ENCODE measurements around the gene PLEKHA7.

PLEKHA7 gene

DNA sequence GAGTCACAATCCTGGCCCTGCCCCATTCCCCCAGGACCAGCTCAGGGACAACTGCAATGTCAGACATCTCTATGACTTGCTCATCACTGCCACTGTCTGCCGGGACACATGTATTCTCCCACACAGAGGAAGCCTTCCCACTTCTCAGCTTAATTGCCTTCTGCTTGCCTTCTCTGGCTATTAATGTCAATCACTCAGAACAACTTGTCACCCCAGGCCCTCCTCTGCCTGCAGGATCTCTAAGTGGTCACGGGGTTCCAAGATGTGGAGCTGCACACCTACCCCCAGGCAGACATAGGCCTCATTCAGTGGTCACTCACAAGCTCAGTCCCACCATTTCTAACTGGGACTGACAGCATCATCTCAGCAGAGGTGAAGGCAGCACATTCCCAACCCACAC lies 15.1 kb downstream of the PLEKHA7 start:
- H2AK5ac ChIP-seq (ENCODE audit: low read length): no peak overlapping the region
- WGBS (ENCODE audit: extremely low coverage, insufficient coverage, low lambda C conversion rate): no CpG with 5 or more reads among the region's 2 CpGs
- H3K18ac ChIP-seq (ENCODE audit: low read length): no peak overlapping the region
- no peak overlapping the region for H3K4ac ChIP-seq (ENCODE audit: low read depth, low read length)
- no peak overlapping the region for H4K8ac ChIP-seq (ENCODE audit: low read depth, low read length)
- no peak overlapping the region for H3K9ac ChIP-seq (ENCODE audit: low read length)
- H2BK15ac ChIP-seq (replicated peaks; ENCODE audit: low read depth): no peak overlapping the region
- H3K23ac ChIP-seq (ENCODE audit: low read length): no peak overlapping the region
- H4K5ac ChIP-seq (ENCODE audit: low read length): no peak overlapping the region
- no peaks in the 10 kb centered on the region for H3K79me2 ChIP-seq (ENCODE audit: control insufficient read depth, insufficient read depth, low read length)
- no peak overlapping the region for H2BK5ac ChIP-seq (ENCODE audit: low read length)
- H3K27ac ChIP-seq (ENCODE audit: low read depth, low read length): no peak overlapping the region
- H3K79me1 ChIP-seq (ENCODE audit: low read length): no peaks in the 10 kb centered on the region
- H3K27me3 ChIP-seq (ENCODE audit: insufficient read depth, low read length, poor library complexity): no peaks in the 10 kb centered on the region
- no peak overlapping the region for H3K56ac ChIP-seq (ENCODE audit: low read length)
- no peaks in the 10 kb centered on the region for H3K36me3 ChIP-seq (ENCODE audit: control insufficient read depth, insufficient read depth, low read length)
- DNase-seq: no peak
- H3K4me3 ChIP-seq (ENCODE audit: low read length): no peak overlapping the region
- H3K4me2 ChIP-seq (ENCODE audit: low read length): no peak overlapping the region
- no peaks in the 10 kb centered on the region for H3K4me1 ChIP-seq (ENCODE audit: control insufficient read depth, low read depth, low read length)
- no peak overlapping the region for H2BK120ac ChIP-seq (ENCODE audit: low read depth, low read length)

- Histone ChIP-seq H2BK15ac (replicated peaks; ENCODE audit: low read depth) (no peak overlapping the region), H3K4ac (ENCODE audit: low read depth, low read length) (no peak overlapping the region), H2BK5ac (ENCODE audit: low read length) (no peak overlapping the region), H3K9ac (ENCODE audit: low read length) (no peak overlapping the region), H2AK5ac (ENCODE audit: low read length) (no peak overlapping the region), H3K18ac (ENCODE audit: low read length) (no peak overlapping the region), H3K23ac (ENCODE audit: low read length) (no peak overlapping the region), H2BK120ac (ENCODE audit: low read depth, low read length) (no peak overlapping the region), H4K5ac (ENCODE audit: low read length) (no peak overlapping the region), H4K8ac (ENCODE audit: low read depth, low read length) (no peak overlapping the region), H3K27ac (ENCODE audit: low read depth, low read length) (no peak overlapping the region), H3K79me1 (ENCODE audit: low read length) (no peaks in the 10 kb centered on the region), H3K36me3 (ENCODE audit: control insufficient read depth, insufficient read depth, low read length) (no peaks in the 10 kb centered on the region), H3K27me3 (ENCODE audit: insufficient read depth, low read length, poor library complexity) (no peaks in the 10 kb centered on the region), H3K79me2 (ENCODE audit: control insufficient read depth, insufficient read depth, low read length) (no peaks in the 10 kb centered on the region), H3K56ac (ENCODE audit: low read length) (no peak overlapping the region), H3K4me3 (ENCODE audit: low read length) (no peak overlapping the region), H3K4me1 (ENCODE audit: control insufficient read depth, low read depth, low read length) (no peaks in the 10 kb centered on the region), H3K4me2 (ENCODE audit: low read length) (no peak overlapping the region)
- WGBS (ENCODE audit: extremely low coverage, insufficient coverage, low lambda C conversion rate): no CpG with 5 or more reads among the region's 7 CpGs
- no peak for DNase-seq
Measured at GRCh38 chr11:16997624-16998023, 16.6 kb downstream of the PLEKHA7 start.

DNA sequence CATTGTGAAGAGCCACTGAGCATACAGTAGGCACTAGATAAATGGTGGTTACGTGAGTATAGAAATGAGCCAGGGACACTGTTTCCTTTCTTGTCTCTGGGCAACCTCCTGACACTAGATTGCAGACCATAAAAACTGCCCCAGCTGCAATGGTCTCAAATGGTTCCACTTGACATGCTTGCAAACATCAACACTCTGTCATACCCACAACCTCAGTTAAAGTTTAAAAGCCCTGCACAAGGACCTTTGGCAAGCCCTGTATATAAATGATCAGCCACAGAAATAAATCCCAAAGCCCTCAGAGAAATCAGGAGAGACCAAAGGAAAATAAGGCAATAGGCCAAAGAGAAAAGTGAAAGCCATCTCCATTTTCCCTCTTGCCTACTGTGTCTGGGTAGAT lies 20.7 kb downstream of the PLEKHA7 start:
- H4K5ac ChIP-seq (ENCODE audit: low read length): no peak overlapping the region
- no peaks in the 10 kb centered on the region for H3K79me1 ChIP-seq (ENCODE audit: low read length)
- H3K36me3 ChIP-seq (ENCODE audit: control insufficient read depth, insufficient read depth, low read length): no peaks in the 10 kb centered on the region
- H3K23ac ChIP-seq (ENCODE audit: low read length): no peak overlapping the region
- no peak overlapping the region for H3K18ac ChIP-seq (ENCODE audit: low read length)
- no peak overlapping the region for H3K56ac ChIP-seq (ENCODE audit: low read length)
- no peaks in the 10 kb centered on the region for H3K4me1 ChIP-seq (ENCODE audit: control insufficient read depth, low read depth, low read length)
- H3K4ac ChIP-seq (ENCODE audit: low read depth, low read length): no peak overlapping the region
- H2BK5ac ChIP-seq (ENCODE audit: low read length): no peak overlapping the region
- H3K9ac ChIP-seq (ENCODE audit: low read length): no peak overlapping the region
- no peak overlapping the region for H3K27ac ChIP-seq (ENCODE audit: low read depth, low read length)
- no peaks in the 10 kb centered on the region for H3K79me2 ChIP-seq (ENCODE audit: control insufficient read depth, insufficient read depth, low read length)
- WGBS (ENCODE audit: extremely low coverage, insufficient coverage, low lambda C conversion rate): no CpG with 5 or more reads among the region's 1 CpG
- H2BK120ac ChIP-seq (ENCODE audit: low read depth, low read length): no peak overlapping the region
- H4K8ac ChIP-seq (ENCODE audit: low read depth, low read length): no peak overlapping the region
- no peak overlapping the region for H2AK5ac ChIP-seq (ENCODE audit: low read length)
- H3K4me3 ChIP-seq (ENCODE audit: low read length): no peak overlapping the region
- no peak overlapping the region for H3K4me2 ChIP-seq (ENCODE audit: low read length)
- no peak for DNase-seq
- no peak overlapping the region for H2BK15ac ChIP-seq (replicated peaks; ENCODE audit: low read depth)
- no peaks in the 10 kb centered on the region for H3K27me3 ChIP-seq (ENCODE audit: insufficient read depth, low read length, poor library complexity)

GRCh38 chr11:16992846-16993245 lies 21.4 kb downstream of the PLEKHA7 start:
- Histone ChIP-seq H3K79me1 (ENCODE audit: low read length) (no peaks in the 10 kb centered on the region), H2BK5ac (ENCODE audit: low read length) (no peak overlapping the region), H3K56ac (ENCODE audit: low read length) (no peak overlapping the region), H3K27ac (ENCODE audit: low read depth, low read length) (no peak overlapping the region), H3K4me2 (ENCODE audit: low read length) (no peak overlapping the region), H3K27me3 (ENCODE audit: insufficient read depth, low read length, poor library complexity) (no peaks in the 10 kb centered on the region), H3K18ac (ENCODE audit: low read length) (no peak overlapping the region), H4K8ac (ENCODE audit: low read depth, low read length) (no peak overlapping the region), H2BK15ac (replicated peaks; ENCODE audit: low read depth) (no peak overlapping the region), H2BK120ac (ENCODE audit: low read depth, low read length) (no peak overlapping the region), H3K4me1 (ENCODE audit: control insufficient read depth, low read depth, low read length) (no peaks in the 10 kb centered on the region), H3K79me2 (ENCODE audit: control insufficient read depth, insufficient read depth, low read length) (no peaks in the 10 kb centered on the region), H3K36me3 (ENCODE audit: control insufficient read depth, insufficient read depth, low read length) (no peaks in the 10 kb centered on the region), H3K23ac (ENCODE audit: low read length) (no peak overlapping the region), H3K4ac (ENCODE audit: low read depth, low read length) (no peak overlapping the region), H4K5ac (ENCODE audit: low read length) (no peak overlapping the region), H2AK5ac (ENCODE audit: low read length) (no peak overlapping the region), H3K9ac (ENCODE audit: low read length) (no peak overlapping the region), H3K4me3 (ENCODE audit: low read length) (no peak overlapping the region)
- no peak for DNase-seq
- WGBS (ENCODE audit: extremely low coverage, insufficient coverage, low lambda C conversion rate): no CpG with 5 or more reads among the region's 3 CpGs

DNA sequence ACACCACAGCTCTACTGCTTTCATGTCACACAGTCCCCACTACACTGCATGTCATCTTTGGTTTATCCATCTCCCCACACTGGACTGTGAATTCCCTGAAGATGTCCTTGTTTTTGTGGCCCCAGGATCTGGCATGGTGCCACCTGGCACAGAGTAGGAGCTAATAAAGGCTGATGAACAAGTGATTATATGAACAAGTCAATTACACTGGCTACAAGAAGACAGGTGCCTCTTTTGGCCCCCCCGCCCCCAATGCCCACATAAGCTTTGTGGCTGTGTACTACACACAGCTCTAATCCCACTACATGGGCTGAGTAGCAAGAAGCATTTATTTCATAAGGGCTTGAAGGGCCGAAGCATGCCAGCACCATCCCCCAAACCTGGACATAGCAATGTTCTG lies 24.7 kb downstream of the PLEKHA7 start:
- H3K4me1 ChIP-seq (ENCODE audit: control insufficient read depth, low read depth, low read length): peaks cover 10% of the 10 kb centered on the region
- no peak overlapping the region for H2BK15ac ChIP-seq (replicated peaks; ENCODE audit: low read depth)
- H3K4me3 ChIP-seq (ENCODE audit: low read length): no peak overlapping the region
- no peak overlapping the region for H2BK5ac ChIP-seq (ENCODE audit: low read length)
- WGBS (ENCODE audit: extremely low coverage, insufficient coverage, low lambda C conversion rate): no CpG with 5 or more reads among the region's 2 CpGs
- H3K27me3 ChIP-seq (ENCODE audit: insufficient read depth, low read length, poor library complexity): no peaks in the 10 kb centered on the region
- H3K4ac ChIP-seq (ENCODE audit: low read depth, low read length): no peak overlapping the region
- no peak overlapping the region for H3K9ac ChIP-seq (ENCODE audit: low read length)
- H2AK5ac ChIP-seq (ENCODE audit: low read length): no peak overlapping the region
- H3K56ac ChIP-seq (ENCODE audit: low read length): no peak overlapping the region
- H3K79me1 ChIP-seq (ENCODE audit: low read length): no peaks in the 10 kb centered on the region
- no peak for DNase-seq
- no peak overlapping the region for H4K5ac ChIP-seq (ENCODE audit: low read length)
- no peak overlapping the region for H2BK120ac ChIP-seq (ENCODE audit: low read depth, low read length)
- H3K27ac ChIP-seq (ENCODE audit: low read depth, low read length): no peak overlapping the region
- no peak overlapping the region for H3K4me2 ChIP-seq (ENCODE audit: low read length)
- H3K18ac ChIP-seq (ENCODE audit: low read length): no peak overlapping the region
- H4K8ac ChIP-seq (ENCODE audit: low read depth, low read length): no peak overlapping the region
- H3K36me3 ChIP-seq (ENCODE audit: control insufficient read depth, insufficient read depth, low read length): no peaks in the 10 kb centered on the region
- H3K79me2 ChIP-seq (ENCODE audit: control insufficient read depth, insufficient read depth, low read length): no peaks in the 10 kb centered on the region
- H3K23ac ChIP-seq (ENCODE audit: low read length): no peak overlapping the region

DNA sequence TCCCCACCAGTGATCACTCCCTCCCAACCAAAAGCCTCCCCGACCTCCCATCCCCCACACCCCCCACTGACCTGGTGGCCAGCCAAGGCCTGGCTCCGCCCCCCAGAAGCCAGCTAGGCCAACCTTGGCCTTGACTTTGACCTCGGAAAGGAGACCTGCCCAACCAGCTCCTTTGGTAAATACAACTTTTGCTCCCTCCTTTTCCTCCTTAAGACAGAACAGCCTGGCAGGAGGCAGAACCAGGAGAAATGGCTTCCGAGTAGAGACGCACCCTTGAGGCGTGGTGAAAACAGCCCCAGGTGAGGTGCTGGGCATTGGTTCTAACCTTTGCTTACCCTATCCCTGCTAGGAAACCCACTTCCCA lies 27.0 kb downstream of the PLEKHA7 start:
- no peak overlapping the region for H3K4me2 ChIP-seq (ENCODE audit: low read length)
- H2BK5ac ChIP-seq (ENCODE audit: low read length): no peak overlapping the region
- H3K79me1 ChIP-seq (ENCODE audit: low read length): no peaks in the 10 kb centered on the region
- H4K5ac ChIP-seq (ENCODE audit: low read length): no peak overlapping the region
- H3K27me3 ChIP-seq (ENCODE audit: insufficient read depth, low read length, poor library complexity): no peaks in the 10 kb centered on the region
- H3K18ac ChIP-seq (ENCODE audit: low read length): no peak overlapping the region
- H3K79me2 ChIP-seq (ENCODE audit: control insufficient read depth, insufficient read depth, low read length): no peaks in the 10 kb centered on the region
- H2BK120ac ChIP-seq (ENCODE audit: low read depth, low read length): no peak overlapping the region
- H3K23ac ChIP-seq (ENCODE audit: low read length): no peak overlapping the region
- WGBS (ENCODE audit: extremely low coverage, insufficient coverage, low lambda C conversion rate): no CpG with 5 or more reads among the region's 6 CpGs
- peak overlapping the region; percentile 9 for H3K56ac ChIP-seq (ENCODE audit: low read length)
- H3K36me3 ChIP-seq (ENCODE audit: control insufficient read depth, insufficient read depth, low read length): no peaks in the 10 kb centered on the region
- no peak overlapping the region for H3K4ac ChIP-seq (ENCODE audit: low read depth, low read length)
- no peak for DNase-seq
- H3K9ac ChIP-seq (ENCODE audit: low read length): no peak overlapping the region
- peaks cover 10% of the 10 kb centered on the region for H3K4me1 ChIP-seq (ENCODE audit: control insufficient read depth, low read depth, low read length)
- no peak overlapping the region for H3K4me3 ChIP-seq (ENCODE audit: low read length)
- no peak overlapping the region for H2BK15ac ChIP-seq (replicated peaks; ENCODE audit: low read depth)
- no peak overlapping the region for H2AK5ac ChIP-seq (ENCODE audit: low read length)
- H3K27ac ChIP-seq (ENCODE audit: low read depth, low read length): no peak overlapping the region
- no peak overlapping the region for H4K8ac ChIP-seq (ENCODE audit: low read depth, low read length)
